COR-L47 (cell line): Measurements from ENCODE around the gene HPSE2.

Experiments
- DNase-seq: peaks from one replicate; lab custom pipeline; 2025; lab: John Stamatoyannopoulos, UW

The HPSE2 gene

GRCh38 chr10:98684019-98684899 lies 551.4 kb downstream of the HPSE2 start:
- DNase-seq = no peak

DNA sequence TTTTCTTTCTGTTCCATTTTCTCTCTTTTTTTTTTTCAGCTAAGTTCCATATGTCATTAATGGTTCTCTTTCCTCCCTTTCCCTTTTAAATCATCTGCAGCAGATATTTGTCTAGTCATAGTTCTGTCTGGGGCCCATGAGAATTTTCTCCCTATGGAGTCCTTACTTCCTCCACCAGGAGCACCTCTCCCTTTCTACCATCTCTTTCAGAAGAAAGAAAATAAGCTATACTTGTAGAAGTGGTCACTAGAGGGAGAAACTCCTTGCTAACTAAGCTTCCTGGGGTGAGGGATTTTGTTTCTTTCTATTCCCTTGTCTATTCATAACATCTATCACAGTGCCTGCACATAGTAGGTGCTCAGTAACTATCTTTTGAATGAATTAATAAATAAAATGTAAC lies 558.8 kb downstream of the HPSE2 start:
- no peak for DNase-seq

DNA sequence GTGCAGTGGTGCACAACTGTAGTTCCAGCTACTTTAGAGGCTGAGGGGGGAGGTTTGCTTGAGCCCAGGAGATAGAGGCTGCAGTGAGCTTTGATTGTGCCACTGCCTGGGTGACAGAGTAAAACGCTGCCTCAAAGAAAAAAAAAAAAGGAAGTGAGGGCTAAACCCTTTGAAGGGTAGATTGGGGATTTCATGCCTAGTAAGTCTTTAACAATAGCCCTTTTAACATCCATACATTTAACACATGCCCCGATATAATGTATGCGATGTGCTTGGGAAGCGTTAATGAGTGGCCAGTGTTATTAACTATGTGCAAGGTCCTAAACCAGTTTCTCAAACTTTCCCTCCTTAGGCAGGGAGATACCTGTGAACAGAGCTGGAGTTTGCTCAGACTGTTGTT lies 559.8 kb downstream of the HPSE2 start:
- DNase-seq = no peak

- DNase-seq = no peak
Measured at GRCh38 chr10:98673171-98673782, 562.4 kb downstream of the HPSE2 start.

- DNase-seq = no peak
Measured at GRCh38 chr10:98667081-98667480, 568.6 kb downstream of the HPSE2 start.

GRCh38 chr10:98666276-98666675 lies 569.4 kb downstream of the HPSE2 start:
- DNase-seq = no peak

GRCh38 chr10:98664329-98665042 lies 571.2 kb downstream of the HPSE2 start:
- no peak for DNase-seq

DNA sequence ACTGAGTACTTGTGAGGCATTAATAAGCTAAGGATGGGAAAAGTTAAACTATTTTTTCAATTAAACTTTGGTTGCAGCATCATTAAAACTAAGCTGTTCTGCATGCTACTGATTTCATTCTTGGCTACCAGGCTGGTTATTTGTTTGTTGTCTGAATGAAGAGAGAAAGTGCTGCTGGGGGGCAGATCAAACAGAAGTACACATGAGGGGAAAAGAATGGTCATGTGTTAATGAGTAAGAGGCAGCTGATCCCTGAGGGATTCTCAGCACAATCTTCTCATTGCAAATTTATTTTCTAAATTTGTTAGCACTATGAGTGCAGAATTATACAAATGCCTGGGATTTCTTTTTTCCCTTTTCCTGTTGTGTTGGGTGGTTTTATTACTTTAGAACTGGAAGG lies 575.7 kb downstream of the HPSE2 start:
- DNase-seq = no peak

- no peak for DNase-seq
Measured at GRCh38 chr10:98655492-98655891, 580.2 kb downstream of the HPSE2 start.

DNA sequence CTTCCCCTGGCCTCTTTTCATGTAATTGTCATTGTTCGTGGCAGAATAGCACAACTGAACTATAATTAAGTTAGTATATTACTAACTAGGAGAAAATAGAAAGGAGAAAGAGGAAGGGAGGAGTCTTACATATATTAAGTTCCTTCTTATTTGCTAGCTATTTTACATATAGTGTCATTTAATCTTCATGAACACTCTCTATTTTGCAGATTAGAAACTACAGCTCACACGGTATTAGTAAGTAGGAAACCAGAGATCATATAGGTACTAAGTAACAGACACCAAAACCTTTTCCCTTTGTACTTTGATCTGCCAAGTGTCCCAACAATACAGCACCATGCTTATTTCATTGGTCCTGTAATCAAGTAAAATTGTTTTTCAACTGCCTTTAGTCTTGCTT lies 586.5 kb downstream of the HPSE2 start:
- no peak for DNase-seq

DNA sequence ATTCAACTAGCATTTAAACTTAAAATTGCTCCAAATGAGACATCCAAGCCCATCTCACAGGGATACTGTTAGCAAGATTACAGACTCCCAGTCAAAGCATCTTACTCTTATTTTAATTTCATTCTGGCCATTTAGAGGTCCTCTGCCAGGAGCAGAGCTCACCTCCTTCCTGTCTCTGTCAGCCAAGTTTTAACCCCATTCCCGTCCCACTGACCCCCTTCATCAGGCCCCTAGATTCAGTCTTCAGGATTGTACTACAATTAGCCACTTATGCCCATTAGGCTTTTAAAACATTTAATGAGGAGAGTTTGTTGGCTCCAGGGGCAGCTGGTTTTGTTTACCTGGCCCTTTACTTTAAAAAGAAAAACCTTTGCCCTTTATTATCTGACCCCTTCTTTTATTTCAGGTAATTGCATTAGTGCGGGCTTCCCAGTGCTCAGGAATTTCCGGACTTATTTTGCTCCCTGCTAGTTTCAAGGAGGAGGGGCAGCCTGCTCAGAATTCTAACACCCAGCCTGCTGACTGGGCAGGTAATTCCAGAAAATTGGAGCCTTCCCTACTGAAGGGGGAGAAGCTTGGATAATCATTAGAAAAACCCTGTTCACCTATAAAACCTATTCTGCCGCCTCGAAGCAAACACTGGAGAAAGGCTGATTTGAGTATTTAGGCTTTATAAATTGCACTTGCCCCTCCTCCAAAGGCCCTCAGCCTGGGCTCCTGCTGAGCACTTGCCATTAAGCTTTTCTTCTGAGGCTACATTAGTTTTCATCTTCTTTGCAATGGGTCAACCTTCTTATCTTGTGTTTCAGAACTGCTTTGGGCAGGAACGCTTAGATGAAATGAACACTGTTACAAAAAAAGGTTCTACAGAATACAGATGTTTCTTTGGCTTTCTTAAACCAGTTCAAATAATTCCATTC lies 588.4 kb downstream of the HPSE2 start:
- DNase-seq = no peak

DNA sequence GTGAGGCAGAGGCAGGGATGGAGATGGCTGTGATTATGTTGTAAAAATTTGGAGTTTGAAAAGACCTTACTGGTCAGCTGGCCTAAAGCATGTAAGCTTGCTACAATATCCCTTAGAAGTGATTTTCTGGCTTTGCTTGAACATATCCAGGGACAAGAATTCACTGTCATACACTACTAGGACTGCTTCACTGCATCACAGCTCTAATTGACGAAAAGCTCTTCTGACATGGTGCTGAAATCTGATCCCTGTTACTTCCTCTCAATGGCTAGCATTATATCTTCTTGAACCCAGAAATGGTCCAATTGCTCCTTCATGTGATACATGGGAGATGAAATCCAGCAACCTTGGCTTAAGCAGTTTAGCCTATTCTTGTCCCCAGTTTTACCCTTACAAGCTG lies 591.2 kb downstream of the HPSE2 start:
- DNase-seq = no peak

DNA sequence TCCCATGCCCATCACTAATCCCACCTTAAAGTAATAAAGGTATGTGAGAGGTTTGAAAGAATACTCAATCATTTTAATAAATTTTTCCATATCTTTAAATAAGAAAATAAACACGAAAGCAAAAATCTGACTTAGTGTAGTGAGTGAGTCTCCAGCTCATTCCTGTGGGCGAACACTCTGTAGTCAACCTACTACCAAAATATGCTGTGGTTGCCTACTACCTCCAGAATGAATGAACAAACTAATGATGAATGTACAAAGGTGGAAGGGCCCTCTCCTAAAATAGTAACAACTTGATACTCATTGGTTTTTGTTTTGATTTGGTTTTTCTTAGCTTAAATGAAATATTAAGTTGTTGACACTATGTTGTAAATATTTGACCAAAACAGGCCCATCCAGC lies 593.4 kb downstream of the HPSE2 start:
- no peak for DNase-seq

GRCh38 chr10:98638920-98639319 lies 596.7 kb downstream of the HPSE2 start:
- DNase-seq = no peak

GRCh38 chr10:98636921-98637329 lies 598.7 kb downstream of the HPSE2 start:
- no peak for DNase-seq

DNA sequence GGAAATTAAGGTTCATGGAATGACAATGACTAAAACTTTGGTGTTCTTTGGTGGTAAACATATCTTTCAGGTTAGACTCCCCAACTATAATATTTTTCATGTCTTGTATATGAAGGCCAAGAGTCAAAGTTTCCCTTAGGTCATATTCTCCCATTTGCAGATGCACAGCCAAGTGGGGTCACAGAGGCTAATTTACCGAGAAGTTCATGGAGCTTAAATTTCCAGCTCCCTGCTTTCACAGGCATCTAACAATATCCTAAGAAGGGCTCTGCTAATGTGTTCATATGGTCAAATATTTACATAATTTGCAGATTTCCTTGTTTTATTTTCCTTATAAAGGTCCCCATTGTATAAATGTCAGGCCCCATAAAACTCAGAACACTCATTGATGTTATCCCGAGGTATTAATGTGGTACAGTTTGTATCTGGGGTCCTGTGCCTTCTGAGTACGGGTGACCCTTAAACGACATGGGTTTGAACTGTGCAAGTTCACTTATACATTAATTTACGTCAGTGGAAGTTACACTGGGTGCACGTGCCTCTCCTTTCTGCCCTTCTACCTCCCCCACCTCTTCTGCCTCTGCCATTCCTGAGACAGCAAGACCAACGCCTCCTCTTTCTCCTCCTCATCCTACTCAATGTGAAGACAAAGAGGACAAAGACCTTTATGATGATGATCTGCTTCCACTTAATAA lies 603.0 kb downstream of the HPSE2 start:
- DNase-seq = no peak

DNA sequence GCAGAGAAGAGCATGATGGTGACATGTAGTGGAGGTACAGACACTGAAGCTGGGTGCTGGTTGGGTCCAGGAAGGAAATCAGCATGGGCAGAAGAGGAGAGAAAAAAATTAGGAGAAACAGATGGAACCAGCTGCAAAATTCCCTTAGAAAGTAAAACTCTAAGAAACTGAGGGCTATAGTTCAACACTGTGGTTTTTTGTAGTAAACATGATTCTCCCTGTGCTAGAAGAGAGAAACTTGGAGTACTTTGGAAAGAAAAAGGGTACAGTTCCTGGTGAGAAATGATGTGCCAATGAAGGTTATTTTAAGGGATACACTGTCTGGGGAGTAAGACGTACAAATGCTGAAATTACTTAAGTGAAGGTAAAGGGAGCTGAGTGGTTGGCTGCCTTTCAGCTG lies 607.4 kb downstream of the HPSE2 start:
- DNase-seq = no peak

DNA sequence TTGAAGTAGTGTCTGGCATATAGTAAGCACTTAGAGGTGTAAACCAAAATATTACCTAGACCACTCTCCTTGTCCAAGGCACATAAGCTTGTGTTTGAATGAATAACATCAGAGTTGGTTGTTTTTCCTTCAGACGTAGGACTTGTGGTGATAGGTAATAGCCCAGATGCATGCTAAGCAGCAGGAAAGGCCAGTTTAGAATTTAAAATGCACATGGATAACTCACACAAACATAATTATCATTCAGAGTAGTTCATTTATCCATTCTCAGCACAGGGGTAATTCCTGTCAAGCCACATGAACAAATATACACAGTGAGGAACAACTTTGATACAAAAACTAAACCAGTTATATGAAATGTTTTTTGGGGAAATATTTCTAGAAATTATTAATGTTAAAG lies 607.9 kb downstream of the HPSE2 start:
- no peak for DNase-seq

GRCh38 chr10:98624963-98625362 lies 610.7 kb downstream of the HPSE2 start:
- no peak for DNase-seq

GRCh38 chr10:98623176-98623575 lies 612.5 kb downstream of the HPSE2 start:
- DNase-seq = no peak

- no peak for DNase-seq
Measured at GRCh38 chr10:98621630-98622029, 614.0 kb downstream of the HPSE2 start.
